Fibroblast of villous mesenchyme (primary cell): Measurements from ENCODE around the gene TRIM37. TPM values are rescaled to one million over a fixed set of nuclear protein-coding genes. Genes with fewer than 3 reads are reported as not detected.

ENCODE experiments used
- DNase-seq: peaks from one replicate; pipeline ENCODE4 v3.0.0-alpha.2; 2010; ENCODE audit warnings: low read depth
- H3K4me3 ChIP-seq: 2 replicates; pipeline ENCODE4 v1.5.1; 2011; ENCODE audit warnings: low read depth, mild to moderate bottlenecking, low read length
- CTCF ChIP-seq: IDR thresholded peaks from 2 replicates; pipeline ENCODE4 v1.5.1; 2012; ENCODE audit warnings: low read depth, mild to moderate bottlenecking, low read length; ENCODE audit not compliant: insufficient read depth
- total RNA-seq: library from RNA; depleted of rRNA; stranded (reverse); fragments of >200 nt; gene quantifications from 2 replicates; pipeline ENCODE4 v1.2.3, GENCODE V29; 2012

The TRIM37 gene
- total RNA-seq, 1 donor = 62.6 TPM

- no peak for TF ChIP-seq CTCF
- H3K4me3 ChIP-seq = no peak overlapping the region
These were observed 4.3 kb upstream of the TRIM37 start for GRCh38 chr17:59110973-59111372.

GRCh38 chr17:59108400-59109102 is 1.9 kb upstream of the TRIM37 start:
- H3K4me3 ChIP-seq = no peak overlapping the region
- no peak for DNase-seq
- TF ChIP-seq CTCF = no peak

More at GRCh38 chr17:59110973-59111372, 4.3 kb upstream of the TRIM37 start:
- DNase-seq = no peak

GRCh38 chr17:59107306-59107670 is 608 bp upstream of the TRIM37 start:
- no peak for DNase-seq
- no peak for TF ChIP-seq CTCF
- peak overlapping the region; percentile 91 for H3K4me3 ChIP-seq

- peak overlapping the region; percentile 91 for H3K4me3 ChIP-seq
- DNase-seq = peak; percentile 45
- TF ChIP-seq CTCF = no peak
These were observed 723 bp downstream of the TRIM37 start for GRCh38 chr17:59105852-59106462.

- H3K4me3 ChIP-seq = no peak overlapping the region
- TF ChIP-seq CTCF = no peak
These were observed 5.5 kb downstream of the TRIM37 start for GRCh38 chr17:59101178-59101577.

GRCh38 chr17:59097876-59098275 is 8.8 kb downstream of the TRIM37 start:
- TF ChIP-seq CTCF = no peak
- no peak overlapping the region for H3K4me3 ChIP-seq
- no peak for DNase-seq

More at GRCh38 chr17:59101178-59101577, 5.5 kb downstream of the TRIM37 start:
- no peak for DNase-seq
